ENCODE results near the gene SMKR1.
"Not testable (repeated sequence)": the region's sequence is repeated elsewhere in the genome, so short reads cannot be mapped to it uniquely, and the experiment has no call there.

Gene SMKR1

DNA sequence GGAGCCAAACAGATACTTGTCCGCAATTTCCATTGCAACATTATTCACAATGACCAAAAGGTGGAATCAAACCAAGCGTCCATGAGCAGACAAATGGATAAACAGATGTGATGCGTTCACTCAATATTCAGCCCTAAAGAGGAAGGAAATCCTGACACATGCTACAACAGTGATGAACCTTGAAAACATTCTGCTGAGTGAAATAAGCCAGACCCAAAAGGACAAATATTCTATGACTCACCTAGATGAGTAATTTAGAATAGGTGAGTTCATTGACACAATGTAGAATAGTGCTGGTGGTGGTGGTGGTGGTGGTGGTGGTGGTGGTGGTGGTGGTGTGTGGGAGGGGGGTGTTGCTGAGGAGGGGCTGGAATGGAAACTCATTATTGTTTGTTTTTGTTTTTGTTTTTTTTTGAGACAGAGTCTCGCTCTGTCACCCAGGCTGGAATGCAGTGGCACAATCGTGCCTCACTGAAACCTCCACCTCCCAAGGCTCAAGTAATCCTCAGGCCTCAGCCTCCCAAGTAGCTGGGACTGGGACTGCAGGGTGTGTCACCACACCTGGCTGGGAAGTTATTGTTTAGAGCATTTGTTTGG is 28.6 kb downstream of the SMKR1 start:
- no peaks in the 10 kb centered on the region for H4K20me1 ChIP-seq (ENCODE audit: insufficient read depth, low read length)
- ATAC-seq (ENCODE audit: insufficient read depth, low read depth) = no peak
- no peaks in the 10 kb centered on the region for H3K36me3 ChIP-seq (ENCODE audit: insufficient read depth, low read length)
- no peaks in the 10 kb centered on the region for H3K27me3 ChIP-seq (ENCODE audit: insufficient read depth, low read length, poor library complexity)
- H3K4me1 ChIP-seq (ENCODE audit: insufficient read depth, low read length) = no peaks in the 10 kb centered on the region
- H3K79me2 ChIP-seq (ENCODE audit: insufficient read depth, low read length) = no peaks in the 10 kb centered on the region
- no peak overlapping the region for H3K4me2 ChIP-seq (ENCODE audit: insufficient read depth, low read length)
- TF ChIP-seq EZH2 (IDR thresholded peaks at IDR 0.05; ENCODE audit: borderline replicate concordance, low read depth, low read length, severe bottlenecking) = no peak
- H3K4me3 ChIP-seq (ENCODE audit: low read depth in 1 of 2, low read length in 2 of 2) = no peak overlapping the region
- H3K27ac ChIP-seq (ENCODE audit: low read length) = no peak overlapping the region
- H2AFZ ChIP-seq (ENCODE audit: low read depth, low read length) = no peak overlapping the region
- DNase-seq = no peak
- no peak overlapping the region for H3K9ac ChIP-seq (ENCODE audit: low read depth, low read length)
- no peaks in the 10 kb centered on the region for H3K9me3 ChIP-seq (ENCODE audit: insufficient read depth, low read length, severe bottlenecking)

- ATAC-seq (ENCODE audit: insufficient read depth, low read depth) (no peak), DNase-seq (no peak)
- H2AFZ ChIP-seq (ENCODE audit: low read depth, low read length) = no peak overlapping the region
- H3K4me2 ChIP-seq (ENCODE audit: insufficient read depth, low read length) = no peak overlapping the region
- no peak overlapping the region for H3K4me3 ChIP-seq (ENCODE audit: low read depth in 1 of 2, low read length in 2 of 2)
- TF ChIP-seq EZH2 (IDR thresholded peaks at IDR 0.05; ENCODE audit: borderline replicate concordance, low read depth, low read length, severe bottlenecking) (no peak), CTCF (IDR thresholded peaks at IDR 0.05; ENCODE audit: borderline replicate concordance, extremely low read depth, low read length, poor library complexity, severe bottlenecking) (no peak)
- no peaks in the 10 kb centered on the region for H4K20me1 ChIP-seq (ENCODE audit: insufficient read depth, low read length)
- H3K79me2 ChIP-seq (ENCODE audit: insufficient read depth, low read length) = no peaks in the 10 kb centered on the region
- no peaks in the 10 kb centered on the region for H3K36me3 ChIP-seq (ENCODE audit: insufficient read depth, low read length)
- H3K9me3 ChIP-seq (ENCODE audit: insufficient read depth, low read length, severe bottlenecking) = no peaks in the 10 kb centered on the region
- H3K4me1 ChIP-seq (ENCODE audit: insufficient read depth, low read length) = peaks cover 5% of the 10 kb centered on the region; the same call in 1 of the 2 replicates
- H3K27me3 ChIP-seq (ENCODE audit: insufficient read depth, low read length, poor library complexity) = no peaks in the 10 kb centered on the region
- H3K9ac ChIP-seq (ENCODE audit: low read depth, low read length) = no peak overlapping the region
- no peak overlapping the region for H3K27ac ChIP-seq (ENCODE audit: low read length)
These were observed 29.4 kb downstream of the SMKR1 start for GRCh38 chr7:129531721-129532120.

GRCh38 chr7:129532375-129532774 is 30.0 kb downstream of the SMKR1 start:
- H3K9me3 ChIP-seq (ENCODE audit: insufficient read depth, low read length, severe bottlenecking) = no peaks in the 10 kb centered on the region
- H3K4me3 ChIP-seq (ENCODE audit: low read depth in 1 of 2, low read length in 2 of 2) = no peak overlapping the region
- no peak for ATAC-seq (ENCODE audit: insufficient read depth, low read depth)
- no peak overlapping the region for H2AFZ ChIP-seq (ENCODE audit: low read depth, low read length)
- H3K4me1 ChIP-seq (ENCODE audit: insufficient read depth, low read length) = peaks cover 5% of the 10 kb centered on the region; the same call in 1 of the 2 replicates
- no peaks in the 10 kb centered on the region for H3K27me3 ChIP-seq (ENCODE audit: insufficient read depth, low read length, poor library complexity)
- DNase-seq = no peak
- H3K9ac ChIP-seq (ENCODE audit: low read depth, low read length) = no peak overlapping the region
- no peak for TF ChIP-seq CTCF (IDR thresholded peaks at IDR 0.05; ENCODE audit: borderline replicate concordance, extremely low read depth, low read length, poor library complexity, severe bottlenecking)
- no peak for TF ChIP-seq EZH2 (IDR thresholded peaks at IDR 0.05; ENCODE audit: borderline replicate concordance, low read depth, low read length, severe bottlenecking)
- H3K79me2 ChIP-seq (ENCODE audit: insufficient read depth, low read length) = no peaks in the 10 kb centered on the region
- H3K4me2 ChIP-seq (ENCODE audit: insufficient read depth, low read length) = no peak overlapping the region
- no peak overlapping the region for H3K27ac ChIP-seq (ENCODE audit: low read length)
- H4K20me1 ChIP-seq (ENCODE audit: insufficient read depth, low read length) = no peaks in the 10 kb centered on the region
- no peaks in the 10 kb centered on the region for H3K36me3 ChIP-seq (ENCODE audit: insufficient read depth, low read length)

DNA sequence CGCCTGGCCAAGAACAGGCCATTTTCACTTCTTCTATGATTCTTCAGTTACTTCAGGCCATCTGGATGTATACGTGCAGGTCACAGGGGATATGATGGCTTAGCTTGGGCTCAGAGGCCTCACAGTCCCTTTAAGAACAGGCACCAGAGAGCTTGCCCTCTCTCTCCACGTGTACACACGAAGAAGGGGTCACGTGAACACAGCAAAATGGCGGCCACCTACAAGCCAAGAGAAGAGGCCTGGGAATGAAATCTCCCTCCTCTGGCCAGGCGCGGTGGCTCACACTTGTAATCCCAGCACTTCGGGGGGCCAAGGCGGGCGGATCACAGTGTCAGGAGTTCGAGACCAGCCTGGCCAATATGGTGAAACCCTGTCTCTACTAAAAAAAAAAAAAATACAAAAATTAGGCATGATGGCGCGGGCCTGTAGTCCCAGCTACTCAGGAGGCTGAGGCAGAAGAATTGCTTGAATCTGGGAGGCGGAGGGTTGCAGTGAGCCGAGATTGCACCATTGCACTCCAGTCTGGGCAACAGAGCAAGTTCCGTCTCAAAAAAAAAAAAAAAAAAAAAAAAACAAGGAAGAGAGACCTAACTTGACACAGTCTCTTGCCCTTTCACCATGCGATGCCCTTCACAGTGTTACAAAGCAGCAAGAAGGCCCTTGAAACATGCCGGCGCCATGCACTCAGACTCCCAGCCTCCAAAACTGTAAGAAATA is 32.4 kb downstream of the SMKR1 start:
- H3K9ac ChIP-seq (ENCODE audit: low read depth, low read length); H3K4me2 ChIP-seq (ENCODE audit: insufficient read depth, low read length); DNase-seq; H3K27me3 ChIP-seq (ENCODE audit: insufficient read depth, low read length, poor library complexity); H2AFZ ChIP-seq (ENCODE audit: low read depth, low read length); ATAC-seq (ENCODE audit: insufficient read depth, low read depth); H3K4me1 ChIP-seq (ENCODE audit: insufficient read depth, low read length); H3K27ac ChIP-seq (ENCODE audit: low read length); H4K20me1 ChIP-seq (ENCODE audit: insufficient read depth, low read length); H3K36me3 ChIP-seq (ENCODE audit: insufficient read depth, low read length); H3K9me3 ChIP-seq (ENCODE audit: insufficient read depth, low read length, severe bottlenecking); H3K4me3 ChIP-seq (ENCODE audit: low read depth in 1 of 2, low read length in 2 of 2); H3K79me2 ChIP-seq (ENCODE audit: insufficient read depth, low read length): not testable (repeated sequence)

Data from DND-41 (cell line).